NCI-H345 treated with DMSO at 0.1 percent for 48 hours (cell line): ENCODE measurements around the gene SLC9A1.
"Not testable (repeated sequence)": the region's sequence is repeated elsewhere in the genome, so short reads cannot be mapped to it uniquely, and the experiment has no call there.

Source experiments
- DNase-seq: peaks from one replicate; lab custom pipeline; 2025; ENCODE audit not compliant: unreplicated experiment; lab: John Stamatoyannopoulos, UW

The SLC9A1 gene

DNA sequence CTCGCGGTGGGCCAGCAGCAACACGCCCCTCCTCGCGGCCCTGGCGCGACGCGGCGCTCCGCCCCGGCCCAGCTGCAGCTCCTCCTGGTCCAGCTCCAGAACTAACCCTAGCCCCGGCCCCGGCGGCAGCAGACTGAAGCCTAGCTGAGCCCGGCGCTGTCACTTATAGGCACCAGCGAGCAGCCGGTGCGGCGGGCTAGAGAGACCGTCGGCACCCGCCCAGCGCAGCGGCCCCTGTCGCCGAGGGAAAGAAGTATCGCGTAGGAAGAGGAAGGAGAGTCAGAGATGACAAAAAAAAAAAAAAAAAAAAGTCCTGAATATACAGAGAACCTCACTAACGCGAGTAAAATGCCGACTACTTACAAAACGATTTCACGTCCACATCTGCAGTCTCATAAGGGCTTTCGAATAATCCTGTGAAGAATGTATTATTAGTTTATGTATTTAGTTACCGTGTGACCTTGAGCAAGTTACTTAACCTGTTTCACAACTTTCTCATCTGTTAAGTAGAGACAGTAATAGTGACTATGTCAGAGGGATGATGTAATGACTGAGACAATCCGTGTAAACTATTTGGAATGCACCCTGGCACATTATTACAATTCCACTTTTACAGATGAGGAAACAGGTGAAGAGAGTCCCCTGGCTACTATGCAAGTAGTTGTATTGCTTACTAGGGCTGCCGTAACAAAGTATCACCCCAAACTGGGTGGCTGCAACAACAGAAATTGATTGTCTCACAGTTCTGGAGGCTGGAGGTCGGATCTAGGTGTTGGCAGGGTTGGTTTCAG lies at the start of gene SLC9A1:
SLC9A1 (minus strand) TSS at position 135 of the 791 bp plus-strand sequence. CDS start 791 bp downstream, outside the sequence.
- peak; percentile 79 for DNase-seq

DNA sequence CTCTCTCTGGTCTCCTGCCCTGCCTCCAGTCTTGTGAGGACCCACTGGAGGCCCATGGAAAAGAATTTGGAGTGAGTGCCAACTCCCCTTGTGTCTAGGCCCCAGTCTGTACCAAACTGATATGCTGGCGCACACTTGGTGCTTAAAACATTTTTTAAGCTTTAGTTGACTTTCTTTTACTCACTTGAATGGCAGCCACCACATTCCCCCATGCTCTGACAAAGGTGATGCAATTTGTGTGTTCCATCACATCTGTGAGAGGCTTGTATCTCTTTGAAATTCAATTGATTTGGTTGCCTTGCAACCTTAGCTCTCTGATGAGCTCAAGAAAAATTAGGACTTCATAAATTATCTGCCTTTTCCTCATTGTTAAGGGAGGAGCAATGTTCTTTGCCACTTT lies 49.0 kb upstream of the SLC9A1 start:
- DNase-seq: no peak

DNA sequence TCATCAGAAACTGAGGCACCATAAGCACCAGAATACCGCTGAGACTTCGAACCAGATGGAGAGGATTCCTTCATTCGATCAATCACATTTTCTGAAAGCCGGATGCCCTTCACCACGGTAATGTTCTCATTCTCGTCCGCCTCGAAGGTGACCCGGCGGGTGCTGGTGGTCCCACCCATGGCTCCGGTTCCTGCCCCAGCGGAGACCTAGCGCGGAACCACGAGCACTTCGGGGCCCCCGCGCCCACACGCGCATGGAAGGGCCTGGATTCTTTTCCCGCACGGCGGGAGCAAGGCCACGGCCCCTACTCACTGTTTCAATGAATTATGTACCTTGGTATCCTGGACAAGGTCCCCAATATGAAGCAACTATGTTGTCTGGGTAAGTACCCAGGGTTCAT lies 46.4 kb upstream of the SLC9A1 start:
- DNase-seq: no peak

DNA sequence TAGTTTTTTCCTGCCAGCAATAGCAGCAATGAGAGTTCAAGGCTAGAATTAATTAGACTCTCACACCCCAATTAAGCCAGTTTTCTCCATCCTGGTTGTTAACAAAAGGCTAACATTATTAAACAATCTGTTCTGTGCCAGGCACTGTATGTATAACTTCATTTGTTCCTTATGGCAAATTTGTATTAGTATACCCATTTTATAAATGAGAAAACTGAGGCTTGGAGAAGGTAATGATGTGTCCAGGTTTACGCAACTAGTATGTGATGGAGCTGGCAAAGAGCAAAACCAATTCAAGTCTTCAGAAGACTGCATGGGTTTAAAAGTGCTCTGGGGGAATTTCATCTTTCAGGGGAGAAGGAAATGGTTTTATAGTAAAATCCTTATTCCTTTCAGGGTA lies 38.3 kb upstream of the SLC9A1 start:
- DNase-seq: no peak

DNA sequence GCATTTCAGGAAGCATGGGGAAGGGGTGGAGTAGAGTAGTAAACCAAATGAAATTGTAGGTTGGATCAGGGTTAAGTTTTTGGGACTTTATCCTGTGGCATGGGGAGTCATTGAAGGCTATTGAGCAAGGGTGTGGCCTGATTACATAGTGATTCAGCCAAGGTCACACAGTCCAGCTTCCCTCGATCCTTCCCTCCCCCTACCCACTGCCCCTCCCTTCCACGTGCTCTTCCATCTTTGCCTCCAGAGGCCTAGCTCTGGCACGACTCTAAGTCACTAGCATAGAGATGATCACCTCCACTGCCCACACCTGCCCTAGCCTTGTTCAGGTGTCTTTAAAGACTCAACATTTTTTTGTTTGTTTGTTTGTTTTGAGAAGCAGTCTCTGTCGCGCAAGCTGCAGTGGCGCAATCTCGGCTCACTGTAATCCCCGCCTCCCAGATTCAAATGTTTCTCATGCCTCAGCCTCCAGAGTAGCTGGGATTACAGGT lies 37.2 kb upstream of the SLC9A1 start:
- no peak for DNase-seq

DNA sequence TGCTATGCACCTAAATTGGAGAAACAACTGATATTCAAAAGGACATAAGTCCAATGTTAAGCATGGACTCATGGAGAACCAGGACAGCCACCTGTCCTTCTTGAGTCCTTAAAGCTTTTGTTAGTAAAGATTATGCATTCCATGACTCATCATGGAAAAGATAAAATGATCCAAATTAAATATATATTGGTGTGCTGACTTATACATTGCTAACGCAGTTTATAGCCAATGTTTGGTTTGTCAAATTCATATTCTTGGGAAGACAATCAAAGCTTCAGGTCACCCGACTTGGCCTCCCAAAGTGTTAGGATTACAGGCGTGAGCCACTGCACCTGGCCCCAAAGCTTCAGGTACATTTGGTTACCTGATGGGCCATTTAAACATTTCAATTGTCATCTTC lies 29.7 kb upstream of the SLC9A1 start:
- DNase-seq: not testable (repeated sequence)

DNA sequence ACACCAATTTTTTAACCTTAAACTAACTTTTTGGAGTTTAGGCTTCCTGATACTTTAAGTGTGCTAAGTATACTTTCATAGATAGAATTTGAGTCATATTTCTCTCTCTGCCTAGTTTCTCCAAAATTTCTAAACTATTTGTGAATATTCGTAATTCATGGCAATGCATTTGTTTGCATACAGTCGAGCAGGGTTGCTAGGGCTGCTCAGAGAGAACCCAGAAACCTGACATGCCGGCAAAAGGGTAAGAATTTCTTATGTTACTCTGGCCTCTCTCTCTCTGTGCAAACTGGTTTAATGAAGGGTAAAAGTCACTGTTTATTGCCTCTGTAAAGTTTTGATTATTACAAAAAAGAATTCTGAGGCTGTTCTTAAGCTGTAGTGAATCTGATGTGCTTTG lies 25.1 kb upstream of the SLC9A1 start:
- no peak for DNase-seq

DNA sequence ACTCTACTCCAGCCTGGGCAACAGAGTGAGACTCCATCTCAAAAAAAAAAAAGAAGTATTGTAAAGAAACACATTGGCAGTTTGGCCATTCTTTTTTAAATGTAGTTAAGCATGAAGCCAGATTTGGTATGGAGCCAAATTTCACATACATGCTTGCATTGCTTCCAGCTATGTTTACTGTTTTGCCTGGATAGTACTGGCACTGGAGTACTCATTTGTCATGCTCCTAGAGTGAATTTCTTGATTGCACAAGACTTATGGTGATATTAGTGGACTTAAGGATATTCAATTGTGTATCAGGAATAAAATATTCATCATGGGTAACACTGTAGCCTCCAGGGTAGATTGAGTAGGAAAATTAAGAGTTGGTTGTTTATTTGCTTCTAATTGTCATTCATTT lies 24.5 kb upstream of the SLC9A1 start:
- peak; percentile 15 for DNase-seq

DNA sequence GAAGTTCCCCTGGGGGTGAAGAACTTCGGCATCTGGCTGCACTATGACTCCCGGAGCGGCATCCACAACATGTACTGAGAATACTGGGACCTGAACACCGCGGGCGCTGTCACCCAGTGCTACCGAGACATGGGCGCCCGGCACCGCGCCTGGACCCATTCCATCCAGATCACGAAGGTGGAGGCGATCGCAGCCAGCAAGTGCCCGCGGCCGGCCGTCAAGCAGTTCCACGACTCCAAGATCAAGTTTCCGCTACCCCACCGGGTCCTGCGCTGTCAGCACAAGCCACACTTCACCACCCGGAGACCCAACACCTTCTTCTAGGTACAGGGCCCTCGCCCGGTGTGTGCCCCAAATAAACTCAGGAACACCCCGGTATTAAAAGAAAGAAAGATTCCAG lies 22.0 kb upstream of the SLC9A1 start:
- DNase-seq: no peak

DNA sequence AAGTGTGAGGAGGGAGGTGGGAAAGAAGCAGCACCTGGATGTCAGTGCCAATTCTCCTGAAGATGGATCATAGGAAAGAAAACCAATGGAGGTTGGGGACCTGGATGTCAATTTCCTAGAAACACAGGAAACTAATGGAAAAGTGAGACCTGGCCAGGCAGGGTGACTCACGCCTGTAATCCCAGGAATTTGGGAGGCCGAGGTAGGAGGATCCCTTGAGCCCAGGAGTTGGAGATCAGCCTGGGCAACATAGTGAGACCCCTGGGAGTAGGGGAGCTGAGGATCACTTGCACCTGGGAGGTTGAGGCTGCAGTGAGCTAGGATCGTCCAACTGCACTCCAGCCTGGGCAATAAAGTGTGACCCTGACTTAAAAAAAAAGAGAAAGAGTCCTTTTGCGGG lies 21.4 kb upstream of the SLC9A1 start:
- DNase-seq: no peak

DNA sequence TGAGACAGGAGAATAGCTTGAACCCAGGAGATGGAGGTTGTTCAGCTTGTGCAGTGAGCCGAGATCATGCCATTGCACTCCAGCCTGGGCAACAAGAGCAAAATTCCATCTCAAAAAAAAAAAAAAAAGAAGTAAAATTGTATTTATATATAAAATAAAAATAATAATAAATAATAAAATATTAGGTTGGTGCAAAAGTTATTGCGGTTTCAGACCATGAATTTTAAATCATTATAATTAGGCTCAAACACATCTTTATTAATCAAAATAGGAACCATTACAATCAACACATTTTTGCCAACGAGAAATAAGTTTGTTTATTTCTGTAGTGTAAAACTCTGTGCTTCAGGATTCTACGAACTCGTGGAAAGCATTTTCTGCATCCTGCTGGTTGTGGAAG lies 18.1 kb upstream of the SLC9A1 start:
- DNase-seq: not testable (repeated sequence)

DNA sequence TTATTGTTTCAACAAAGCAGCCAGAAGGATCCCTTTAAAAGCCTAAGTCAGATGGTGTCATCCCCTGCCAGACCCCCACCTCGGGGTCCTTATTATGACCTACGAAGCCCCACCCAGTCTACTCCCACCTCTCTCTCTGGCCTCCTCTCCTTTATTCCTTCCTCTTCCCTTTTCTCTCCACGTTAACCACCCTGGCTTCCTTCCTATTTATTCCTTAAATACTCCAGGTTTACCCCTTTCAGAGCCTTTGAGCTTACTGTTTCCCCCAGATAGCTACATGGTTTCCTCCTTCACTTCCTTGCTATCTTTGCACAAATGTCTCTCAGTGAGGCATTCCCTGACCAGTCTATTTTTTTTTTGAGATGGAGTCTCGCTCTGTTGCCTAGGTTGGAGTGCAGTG lies 12.0 kb upstream of the SLC9A1 start:
- no peak for DNase-seq

DNA sequence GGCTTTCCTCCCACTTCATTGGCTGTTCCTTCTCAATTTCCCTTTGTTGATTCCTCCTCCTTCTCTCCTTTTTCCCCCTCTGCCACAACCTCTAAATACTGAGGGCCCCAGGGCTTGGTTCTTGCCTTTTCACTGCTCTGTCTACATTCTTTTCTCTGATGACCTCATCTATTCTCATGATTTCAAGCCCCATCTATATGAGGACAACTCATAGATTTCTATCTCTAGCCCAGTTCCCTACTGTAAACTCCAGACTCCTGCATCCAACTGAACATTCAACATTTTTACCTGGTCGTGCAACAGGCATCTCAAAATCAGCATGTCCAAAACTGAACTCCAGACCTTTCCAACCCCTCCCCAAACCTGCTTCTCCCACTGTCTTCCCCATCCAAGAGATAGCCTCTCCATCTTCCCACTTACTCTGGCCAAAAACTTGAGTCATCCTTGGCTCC lies 11.5 kb upstream of the SLC9A1 start:
- DNase-seq: no peak

DNA sequence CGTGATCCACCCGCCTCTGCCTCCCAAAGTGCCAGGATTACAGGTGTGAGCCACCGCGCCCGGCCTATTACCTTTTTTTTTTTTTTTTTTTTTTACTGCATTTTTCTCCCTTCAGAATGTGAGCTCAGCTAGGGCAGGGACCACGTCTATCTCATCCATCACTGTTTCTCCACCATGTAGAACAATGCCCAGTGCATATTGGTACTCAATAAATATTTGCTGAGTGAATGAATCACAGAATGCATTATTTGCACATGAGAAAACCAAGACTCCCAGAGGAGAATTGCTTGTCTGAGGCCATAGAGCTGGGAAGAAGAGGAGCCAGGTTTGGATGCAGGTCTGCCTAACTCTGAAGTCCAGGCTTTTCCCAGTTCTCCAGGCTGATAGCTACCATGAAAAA lies 8.2 kb upstream of the SLC9A1 start:
- DNase-seq: no peak

DNA sequence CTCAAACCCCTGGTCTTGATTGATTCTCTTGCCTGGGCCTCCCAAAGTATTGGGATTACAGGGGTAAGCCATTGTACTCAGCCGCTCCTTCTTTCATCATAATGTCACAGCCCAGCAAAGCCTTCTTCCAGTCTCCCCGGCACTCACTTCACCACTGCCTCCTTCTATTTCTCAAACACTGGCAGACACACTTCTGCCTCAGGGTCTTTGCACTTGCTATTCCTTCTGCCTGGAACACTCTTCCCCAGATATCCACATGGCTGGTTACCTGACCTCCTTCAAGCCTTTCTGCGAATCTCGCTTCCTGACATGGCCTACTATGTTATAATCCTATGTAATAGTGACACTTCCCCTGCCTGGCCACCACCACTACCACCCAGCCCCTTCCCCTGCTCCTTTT lies 7.2 kb upstream of the SLC9A1 start:
- no peak for DNase-seq

DNA sequence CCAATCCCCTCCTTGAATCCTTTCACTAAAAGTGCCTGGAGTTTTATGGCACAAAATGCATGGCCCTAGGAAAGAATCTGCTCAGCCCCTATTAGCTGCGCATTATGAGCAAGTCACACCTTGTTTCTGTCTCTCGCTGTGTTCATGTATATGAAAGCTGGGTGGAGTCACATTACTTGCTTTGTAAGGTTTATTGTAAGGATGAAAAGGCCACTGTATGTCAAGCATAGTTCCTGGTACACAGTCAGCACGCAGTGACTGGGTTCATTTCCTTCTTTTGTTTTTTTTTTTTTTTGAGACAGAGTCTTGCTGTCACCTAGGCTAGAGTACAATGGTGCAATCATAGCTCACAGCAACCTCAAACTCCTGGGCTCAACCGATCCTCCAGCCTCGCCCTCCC lies 6.7 kb upstream of the SLC9A1 start:
- peak; percentile 42 for DNase-seq

DNA sequence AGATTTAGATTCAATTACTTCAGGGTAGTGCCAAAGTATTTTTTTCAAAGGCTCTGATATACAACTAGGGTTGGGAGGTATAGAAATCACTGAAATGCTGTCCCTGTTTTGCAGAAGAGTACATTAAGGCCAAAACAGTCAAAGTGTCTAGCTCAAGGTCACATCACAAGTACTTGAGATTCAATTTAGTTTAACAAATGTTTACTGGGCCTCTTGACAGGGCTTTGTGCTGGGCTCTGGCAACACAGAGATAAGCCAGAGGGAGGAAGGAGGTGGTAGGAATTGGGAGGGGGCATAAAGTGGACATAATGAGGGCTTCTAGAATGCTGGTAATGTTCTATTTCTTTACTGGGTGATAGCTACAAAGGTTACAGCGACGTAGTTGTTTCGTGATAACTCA lies 2.3 kb upstream of the SLC9A1 start:
- no peak for DNase-seq

DNA sequence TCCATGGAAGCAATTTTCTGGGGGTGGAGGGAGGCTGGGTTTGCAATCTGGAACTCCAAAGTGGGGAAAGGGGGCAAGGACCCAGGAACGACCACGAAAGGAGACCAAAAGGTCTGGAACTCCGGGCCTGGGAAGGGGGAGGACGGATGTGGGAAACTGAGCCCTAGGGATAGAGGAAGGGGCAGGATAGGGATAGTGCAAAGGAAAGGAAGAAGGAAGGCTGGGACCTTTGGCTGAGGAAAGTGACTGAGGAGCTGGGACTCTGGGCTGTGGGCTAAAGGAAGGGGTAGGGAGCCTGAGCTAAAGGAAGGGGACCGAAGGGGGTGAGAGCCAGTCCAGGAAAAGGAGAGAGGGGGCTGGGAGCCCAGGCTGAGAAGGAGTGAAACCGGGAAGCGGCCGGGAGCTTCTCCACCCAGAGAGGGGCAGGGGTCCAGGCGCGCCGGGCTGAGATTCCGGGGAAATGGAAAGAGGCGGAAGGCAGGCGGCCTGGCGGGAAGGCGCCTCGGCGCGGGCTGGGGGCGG lies 395 bp downstream of the SLC9A1 start:
- DNase-seq: no peak

DNA sequence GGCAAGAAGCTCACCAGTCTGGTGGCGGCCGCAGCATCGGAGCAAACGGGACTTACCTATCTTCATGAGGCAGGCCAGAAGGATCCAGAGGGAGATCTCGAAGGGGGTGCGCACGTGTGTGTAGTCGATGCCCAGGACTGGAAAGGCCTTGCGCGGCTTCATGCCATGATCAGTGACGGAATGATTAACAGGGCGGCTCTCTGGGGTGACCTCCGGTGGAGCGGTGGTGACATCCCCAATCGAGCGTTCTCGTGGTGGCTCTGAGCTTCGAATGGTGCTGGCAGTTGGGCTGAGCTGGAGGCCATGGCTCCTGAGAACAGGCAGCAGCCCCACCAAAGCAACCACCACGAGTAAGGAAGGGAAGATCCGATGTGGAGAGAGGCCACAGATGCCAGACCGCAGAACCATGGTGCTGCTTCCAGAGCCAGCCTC lies 982 bp downstream of the SLC9A1 start:
- no peak for DNase-seq

DNA sequence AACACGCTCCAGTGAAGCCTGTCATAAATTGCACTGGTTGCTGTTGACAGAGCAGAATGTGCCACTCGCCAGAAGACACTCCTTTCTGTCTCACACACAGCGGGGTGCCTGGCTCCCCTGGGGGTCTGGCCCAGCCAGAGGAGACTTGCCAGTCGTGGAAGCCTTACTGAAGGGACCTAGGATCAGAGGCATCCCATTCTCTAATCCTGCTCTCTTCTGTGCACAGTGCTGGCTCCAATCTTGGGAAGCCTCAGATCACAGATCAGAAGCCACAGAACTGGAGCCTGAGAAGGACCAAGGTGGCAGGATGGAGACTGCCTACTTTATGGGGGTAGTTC lies 1.4 kb downstream of the SLC9A1 start:
- DNase-seq: no peak

DNA sequence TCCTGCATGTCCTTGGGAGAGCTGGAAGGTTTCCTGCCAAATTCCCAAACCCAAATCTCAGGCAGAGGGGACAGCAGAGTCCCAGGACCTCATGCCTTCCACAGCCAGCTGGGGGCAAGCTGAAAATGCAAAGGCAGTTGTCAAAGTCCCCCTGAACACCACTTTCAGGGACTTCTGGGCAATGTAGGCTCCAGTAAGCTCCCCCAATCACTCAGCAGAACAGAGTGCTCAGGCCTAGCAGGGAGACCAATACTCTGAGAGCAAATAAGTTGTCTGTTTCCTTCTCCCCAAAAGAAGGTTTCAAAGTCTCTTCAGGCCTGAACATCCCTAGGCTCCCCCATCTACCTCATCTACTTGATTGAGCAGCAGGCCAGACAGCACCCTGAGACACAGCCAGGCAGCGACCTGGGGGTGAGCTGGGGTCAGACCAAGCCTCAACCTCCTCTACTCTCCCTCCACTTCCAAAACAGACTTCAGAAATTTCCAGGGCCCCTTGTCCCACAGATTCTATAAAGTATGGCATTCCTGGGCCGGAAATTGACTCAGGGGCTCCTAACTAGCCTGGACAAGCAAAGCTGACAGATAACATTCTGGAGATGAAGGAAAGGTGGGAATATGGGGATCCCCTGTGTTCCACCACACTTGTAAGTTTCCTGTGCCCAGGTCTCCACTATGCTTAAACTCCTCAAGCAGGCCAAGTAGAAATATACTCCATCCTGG lies 1.9 kb downstream of the SLC9A1 start:
- no peak for DNase-seq
